Loucy (cell line): Measurements from ENCODE around the gene R3HDM1.

Experiments
- H2AFZ ChIP-seq: fragments of 200-600 bp; sonication (generic); 2 replicates; pipeline ENCODE4 v1.6.0; 2016; ENCODE audit warnings: antibody characterized with exemption, mild to moderate bottlenecking, low read length, moderate library complexity
- H3F3A ChIP-seq: fragments of 200-600 bp; 2 replicates; pipeline ENCODE4 v1.6.0; 2016; ENCODE audit warnings: antibody characterized with exemption, low read depth, mild to moderate bottlenecking
- H3K27me3 ChIP-seq: fragments of 200-600 bp; sonication (generic); 2 replicates; pipeline ENCODE4 v1.6.1; 2014; ENCODE audit warnings: low read length, mild to moderate bottlenecking; ENCODE audit not compliant: insufficient read depth, poor library complexity, severe bottlenecking
- H3K36me3 ChIP-seq: fragments of 200-600 bp; sonication (generic); 2 replicates; pipeline ENCODE4 v1.6.1; 2016; ENCODE audit warnings: low read length; ENCODE audit not compliant: insufficient read depth
- H3K4me1 ChIP-seq: fragments of 200-600 bp; sonication (generic); 2 replicates; pipeline ENCODE4 v1.5.1; 2014; ENCODE audit warnings: low read length, mild to moderate bottlenecking; ENCODE audit not compliant: insufficient read depth, poor library complexity, severe bottlenecking
- H3K4me2 ChIP-seq: fragments of 200-600 bp; sonication (generic); 2 replicates; pipeline ENCODE4 v1.6.0; 2014; ENCODE audit warnings: antibody characterized with exemption, low read length, low read depth, mild to moderate bottlenecking; ENCODE audit not compliant: poor library complexity, severe bottlenecking
- H3K4me3 ChIP-seq: fragments of 200-600 bp; sonication (generic); 2 replicates; pipeline ENCODE4 v1.5.1; 2014; ENCODE audit warnings: low read length, mild to moderate bottlenecking, mixed read lengths; ENCODE audit not compliant: poor library complexity, severe bottlenecking
- H3K79me2 ChIP-seq: fragments of 200-600 bp; sonication (generic); 2 replicates; pipeline ENCODE4 v1.6.1; 2014; ENCODE audit warnings: low read length; ENCODE audit not compliant: insufficient read depth
- H3K9ac ChIP-seq: fragments of 200-600 bp; sonication (generic); 2 replicates; pipeline ENCODE4 v1.6.0; 2014; ENCODE audit warnings: mild to moderate bottlenecking, low read depth, low read length, moderate library complexity; ENCODE audit not compliant: poor library complexity, severe bottlenecking
- H3K9me2 ChIP-seq: fragments of 200-600 bp; sonication (generic); replicated peaks from 2 replicates; pipeline ENCODE4 v1.6.1; 2016; ENCODE audit warnings: low read depth, low read length, mixed read lengths
- H3K9me3 ChIP-seq: fragments of 200-600 bp; sonication (generic); 2 replicates; pipeline ENCODE4 v1.6.1; 2014; ENCODE audit warnings: mild to moderate bottlenecking, antibody characterized with exemption, low read length, low read depth; ENCODE audit not compliant: insufficient read depth
- H4K20me1 ChIP-seq: fragments of 200-600 bp; sonication (generic); 2 replicates; pipeline ENCODE4 v1.6.0; 2014; ENCODE audit warnings: antibody characterized with exemption, low read length, mild to moderate bottlenecking; ENCODE audit not compliant: insufficient read depth, poor library complexity, severe bottlenecking
- CTCF ChIP-seq: fragments of 200-600 bp; sonication (generic); conservative IDR thresholded peaks from 2 replicates; pipeline ENCODE4 v1.5.1; 2014; ENCODE audit warnings: mild to moderate bottlenecking, antibody characterized with exemption, low read length
- EZH2phosphoT487 ChIP-seq: fragments of 200-600 bp; IDR thresholded peaks from 2 replicates; pipeline ENCODE4 v1.6.1; 2018; ENCODE audit warnings: antibody characterized with exemption, mild to moderate bottlenecking, moderate library complexity, borderline replicate concordance

The R3HDM1 gene

GRCh38 chr2:135637456-135638087 lies 106.3 kb downstream of the R3HDM1 start:
- Histone ChIP-seq H4K20me1 (no peaks in the 10 kb centered on the region), H3K27me3 (no peaks in the 10 kb centered on the region), H3K9ac (no peak overlapping the region), H3K4me1 (no peaks in the 10 kb centered on the region), H2AFZ (no peak overlapping the region), H3K36me3 (peaks cover 65% of the 10 kb centered on the region), H3K4me3 (no peak overlapping the region), H3K9me2 (no peaks in the 10 kb centered on the region), H3K9me3 (no peaks in the 10 kb centered on the region), H3K79me2 (no peaks in the 10 kb centered on the region), H3F3A (no peaks in the 10 kb centered on the region), H3K4me2 (no peak overlapping the region)
- no peak for TF ChIP-seq EZH2phosphoT487
- TF ChIP-seq CTCF: no peak

DNA sequence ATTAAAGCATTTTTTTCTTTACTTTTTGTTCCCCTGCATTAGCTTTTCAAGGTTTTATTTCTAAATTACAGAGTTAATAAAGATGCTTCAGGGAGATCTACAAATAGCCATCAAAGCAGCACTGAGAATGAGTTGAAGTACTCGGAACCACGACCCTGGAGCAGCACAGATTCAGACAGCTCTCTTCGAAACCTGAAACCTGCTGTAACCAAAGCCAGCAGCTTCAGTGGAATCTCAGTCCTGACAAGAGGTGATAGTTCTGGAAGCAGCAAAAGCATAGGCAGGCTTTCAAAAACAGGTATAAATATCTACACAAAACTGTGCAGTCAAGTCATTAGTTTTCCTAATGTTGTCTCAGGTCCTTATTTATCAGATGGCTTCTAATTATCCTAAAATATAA lies 107.5 kb downstream of the R3HDM1 start:
- Histone ChIP-seq H3K9me3 (no peaks in the 10 kb centered on the region), H3K4me2 (no peak overlapping the region), H3F3A (no peaks in the 10 kb centered on the region), H3K4me1 (no peaks in the 10 kb centered on the region), H3K9ac (no peak overlapping the region), H4K20me1 (no peaks in the 10 kb centered on the region), H3K27me3 (no peaks in the 10 kb centered on the region), H3K79me2 (no peaks in the 10 kb centered on the region), H3K9me2 (no peaks in the 10 kb centered on the region), H3K36me3 (peaks cover 61% of the 10 kb centered on the region), H2AFZ (no peak overlapping the region), H3K4me3 (no peak overlapping the region)
- no peak for TF ChIP-seq CTCF
- no peak for TF ChIP-seq EZH2phosphoT487

- H3K9me2 ChIP-seq: no peaks in the 10 kb centered on the region
- no peak overlapping the region for H3K9ac ChIP-seq
- peaks cover 53% of the 10 kb centered on the region for H3K36me3 ChIP-seq
- H3K4me3 ChIP-seq: no peak overlapping the region
- H3K79me2 ChIP-seq: no peaks in the 10 kb centered on the region
- no peaks in the 10 kb centered on the region for H3K4me1 ChIP-seq
- H4K20me1 ChIP-seq: no peaks in the 10 kb centered on the region
- no peak for TF ChIP-seq CTCF
- H3K4me2 ChIP-seq: no peak overlapping the region
- H2AFZ ChIP-seq: no peak overlapping the region
- H3K9me3 ChIP-seq: no peaks in the 10 kb centered on the region
- H3K27me3 ChIP-seq: no peaks in the 10 kb centered on the region
- no peaks in the 10 kb centered on the region for H3F3A ChIP-seq
Measured at GRCh38 chr2:135641156-135642068, 110.1 kb downstream of the R3HDM1 start.
